Subcutaneous adipose tissue (tissue), 4 donors: ENCODE data around the gene TCF7L2. TPM values are rescaled to one million over a fixed set of nuclear protein-coding genes. Genes with fewer than 3 reads are reported as not detected.

Experiments
- total RNA-seq, 4 donors: library from RNA; depleted of rRNA; stranded (reverse); fragments of >200 nt; gene quantifications; one replicate each; pipeline ENCODE4 v1.1.0, GENCODE V29; 2016
- TF ChIP-seq, protein P1 (sequence below): fragments of 450-650 bp; IDR thresholded peaks from one replicate; pipeline ENCODE4 v1.5.1; 2016; ENCODE audit warnings: low read depth, mild to moderate bottlenecking, control low read depth, antibody characterized with exemption, moderate library complexity

Gene TCF7L2
- total RNA-seq, 4 donors from 2014 or later, result 24.3 to 70.1 (median 43.5) TPM

DNA sequence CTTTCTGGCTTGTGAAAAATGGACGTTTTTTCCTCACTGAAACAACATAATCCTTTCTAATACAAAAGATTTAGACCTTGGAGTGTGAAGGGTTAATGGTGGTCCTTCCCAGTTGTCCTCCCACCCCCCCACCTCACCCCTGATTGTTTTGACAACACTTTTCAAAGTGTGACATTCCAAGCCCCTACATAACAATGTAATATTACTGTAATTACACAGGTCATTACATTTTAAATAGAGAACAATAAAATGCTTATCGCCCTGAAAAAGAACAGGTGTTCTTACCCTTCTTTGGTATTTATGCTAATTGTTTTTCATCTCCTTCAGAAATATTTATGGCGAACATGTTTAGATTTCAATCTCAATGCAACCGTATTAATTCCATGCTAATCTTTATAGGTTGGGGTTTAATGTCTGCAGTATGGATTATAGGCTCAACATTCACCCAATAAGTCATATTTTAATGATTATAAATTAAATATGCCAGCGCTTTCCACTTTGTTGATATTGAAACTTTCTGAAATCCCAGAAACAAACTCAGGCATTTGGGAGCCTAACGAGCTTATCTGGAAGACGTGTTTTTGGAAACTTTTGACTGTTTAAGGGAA is 5.0 kb downstream of the TCF7L2 start:
- TF ChIP-seq, protein P1, sequence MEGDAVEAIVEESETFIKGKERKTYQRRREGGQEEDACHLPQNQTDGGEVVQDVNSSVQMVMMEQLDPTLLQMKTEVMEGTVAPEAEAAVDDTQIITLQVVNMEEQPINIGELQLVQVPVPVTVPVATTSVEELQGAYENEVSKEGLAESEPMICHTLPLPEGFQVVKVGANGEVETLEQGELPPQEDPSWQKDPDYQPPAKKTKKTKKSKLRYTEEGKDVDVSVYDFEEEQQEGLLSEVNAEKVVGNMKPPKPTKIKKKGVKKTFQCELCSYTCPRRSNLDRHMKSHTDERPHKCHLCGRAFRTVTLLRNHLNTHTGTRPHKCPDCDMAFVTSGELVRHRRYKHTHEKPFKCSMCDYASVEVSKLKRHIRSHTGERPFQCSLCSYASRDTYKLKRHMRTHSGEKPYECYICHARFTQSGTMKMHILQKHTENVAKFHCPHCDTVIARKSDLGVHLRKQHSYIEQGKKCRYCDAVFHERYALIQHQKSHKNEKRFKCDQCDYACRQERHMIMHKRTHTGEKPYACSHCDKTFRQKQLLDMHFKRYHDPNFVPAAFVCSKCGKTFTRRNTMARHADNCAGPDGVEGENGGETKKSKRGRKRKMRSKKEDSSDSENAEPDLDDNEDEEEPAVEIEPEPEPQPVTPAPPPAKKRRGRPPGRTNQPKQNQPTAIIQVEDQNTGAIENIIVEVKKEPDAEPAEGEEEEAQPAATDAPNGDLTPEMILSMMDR, result no peak

DNA sequence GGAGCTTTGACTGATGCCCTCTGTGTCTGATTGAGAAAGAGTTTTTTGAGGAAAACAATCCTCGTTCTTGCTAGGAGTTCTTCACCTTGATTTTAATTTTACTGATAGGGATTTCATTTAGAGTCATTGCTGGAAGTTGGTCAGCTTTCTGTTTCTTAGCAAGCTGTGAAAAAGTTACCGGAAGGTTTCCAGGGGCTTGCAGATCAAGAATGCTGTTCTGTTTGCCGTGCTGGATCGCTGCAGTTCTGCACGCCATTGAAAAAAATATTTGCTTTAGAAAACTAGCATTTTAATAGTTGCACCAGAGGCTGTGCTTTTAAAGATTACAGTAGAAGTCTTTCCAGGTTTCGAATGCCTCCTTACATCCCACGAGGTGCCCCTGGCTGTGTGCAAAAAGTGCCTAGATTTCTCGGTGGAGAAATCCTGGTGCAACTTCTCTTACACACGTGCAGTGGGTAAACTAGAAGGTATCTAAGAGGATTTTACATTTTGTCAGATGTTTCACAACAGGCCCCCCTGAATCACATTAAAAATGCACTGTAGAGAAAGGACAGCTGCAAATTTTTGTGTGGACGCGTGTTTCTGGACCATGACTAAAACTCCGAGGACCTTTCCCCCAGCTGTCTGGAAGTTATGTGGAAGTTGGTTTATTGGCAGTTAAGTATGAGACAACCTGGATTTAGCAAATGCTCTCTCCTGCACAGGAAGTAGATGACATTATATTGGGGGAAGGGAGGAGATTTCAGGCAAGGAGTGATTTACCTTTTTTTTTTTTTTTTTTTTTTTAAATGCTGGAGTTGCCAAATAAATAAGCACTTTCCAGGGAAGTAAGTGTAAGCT is 5.8 kb downstream of the TCF7L2 start:
- TF ChIP-seq, protein P1, result no peak

DNA sequence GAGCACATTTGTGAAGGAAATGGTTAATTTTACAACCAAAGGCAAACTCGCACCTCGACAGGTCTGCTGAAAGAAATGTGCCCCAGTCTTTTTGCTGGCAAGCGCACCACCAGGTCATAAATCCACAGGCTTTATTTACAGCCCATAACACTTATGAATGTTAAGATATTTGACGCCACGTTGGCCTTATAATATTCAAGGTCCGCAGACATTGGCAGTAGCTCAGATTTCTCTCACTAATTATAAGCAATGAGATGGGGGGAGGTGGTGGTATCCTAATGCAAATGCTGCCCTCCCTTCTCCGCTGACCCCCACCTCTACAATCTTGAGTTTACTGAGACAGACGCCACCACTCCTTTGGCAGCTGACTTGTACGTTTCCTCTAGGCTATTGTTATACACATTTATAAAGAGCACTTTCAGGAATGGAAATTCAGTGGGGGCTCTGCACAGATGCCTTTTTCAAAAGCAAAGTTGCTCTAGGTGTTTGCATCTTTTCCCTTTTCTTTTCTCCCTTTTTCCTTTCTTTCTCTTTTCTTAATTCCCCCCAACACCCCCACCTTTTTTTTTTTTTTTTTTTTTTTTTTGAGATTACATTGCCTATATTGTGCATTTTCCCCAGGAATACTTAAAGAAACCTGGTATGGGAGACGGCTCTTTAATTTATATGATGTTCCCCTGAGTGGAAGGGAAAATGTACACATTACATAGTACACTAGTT is 6.7 kb downstream of the TCF7L2 start:
- TF ChIP-seq, protein P1, result no peak

DNA sequence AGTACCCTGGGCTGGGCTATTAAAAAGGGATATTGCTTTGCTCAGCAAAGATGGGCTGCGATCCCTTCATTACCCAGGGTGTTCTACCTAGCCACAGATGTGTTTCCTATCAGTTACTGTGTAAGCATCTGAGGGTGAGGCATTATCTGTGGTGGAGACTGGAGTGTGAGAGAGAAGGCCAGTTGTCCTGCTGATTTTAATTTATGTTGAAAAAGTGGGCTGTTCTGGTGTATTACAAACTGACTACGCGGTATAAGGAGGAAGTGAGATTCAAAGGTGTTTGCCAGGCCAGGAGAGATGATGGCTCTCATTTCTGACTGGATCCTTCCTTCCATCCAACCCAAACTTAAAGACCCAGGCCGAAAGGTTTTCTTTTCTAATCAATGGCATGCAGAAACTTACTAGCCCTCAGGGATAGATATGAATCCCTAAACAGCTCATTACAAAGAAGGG is 7.6 kb downstream of the TCF7L2 start:
- TF ChIP-seq, protein P1, result no peak

DNA sequence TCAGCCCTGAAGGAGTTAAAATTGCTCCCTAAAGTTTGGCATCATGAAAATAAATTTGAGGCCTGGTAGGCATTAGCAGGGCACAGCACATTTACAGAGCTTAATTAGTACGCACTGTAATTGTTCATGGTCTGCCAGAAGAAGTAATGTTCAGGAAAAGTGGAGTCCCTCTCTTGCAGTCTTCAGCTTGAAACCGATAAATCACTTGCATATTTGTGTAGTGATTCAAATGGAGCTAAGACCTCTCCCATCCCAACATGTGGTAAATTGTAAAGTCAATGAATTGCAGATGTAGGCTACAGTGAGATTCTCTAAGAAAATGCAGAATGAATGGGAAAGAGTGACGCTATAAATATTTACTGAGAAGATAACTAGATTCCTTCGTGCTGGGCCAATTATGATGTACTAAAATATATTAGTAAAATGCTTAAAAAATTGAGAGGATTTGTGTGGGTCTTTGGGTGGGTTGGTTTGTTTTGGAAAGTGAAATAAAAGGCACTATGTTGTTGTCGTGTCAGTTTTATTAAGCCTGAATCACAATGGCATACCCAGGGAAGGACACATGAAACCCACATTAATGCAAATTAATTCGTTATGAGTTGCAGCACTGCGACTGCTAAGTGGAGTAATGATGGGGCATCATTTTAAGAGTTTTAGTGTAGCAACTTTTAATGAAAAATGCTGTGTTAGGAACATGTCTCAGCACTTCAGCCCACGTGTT is 8.4 kb downstream of the TCF7L2 start:
- TF ChIP-seq, protein P1, result no peak

DNA sequence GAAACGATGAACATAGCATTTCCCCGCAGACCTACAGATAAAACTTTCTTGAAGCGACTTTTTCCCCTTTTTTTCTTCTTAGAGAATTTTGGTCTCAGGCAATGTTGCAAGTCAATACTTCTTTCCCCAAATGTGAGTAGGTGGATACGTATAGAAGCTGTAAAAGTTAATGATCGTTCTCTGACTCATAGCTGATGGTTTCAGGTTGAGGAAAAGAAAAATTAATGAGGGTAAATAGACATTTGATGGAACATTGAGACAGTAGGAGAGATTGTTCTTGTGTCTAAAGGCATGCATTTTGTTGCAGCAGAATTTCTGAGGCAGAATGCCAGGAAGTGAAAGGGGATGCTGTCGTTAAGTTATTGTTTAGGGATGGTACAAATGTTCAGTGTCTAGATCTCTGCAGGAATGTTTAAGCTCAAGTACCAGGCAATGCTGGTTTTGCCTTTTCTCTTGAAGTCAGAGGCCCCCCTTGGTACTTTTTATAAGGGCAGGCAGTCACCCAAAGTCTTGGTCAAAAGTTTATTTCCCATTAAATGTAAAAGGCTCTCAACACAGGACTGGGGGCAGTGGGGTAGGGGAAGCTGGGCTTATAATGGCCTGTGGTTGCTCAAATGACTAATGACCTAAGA is 9.3 kb downstream of the TCF7L2 start:
- TF ChIP-seq, protein P1, result no peak
